Upper lobe of left lung (tissue), 6 donors: ENCODE data around the gene HLA-A. TPM values are rescaled to one million over a fixed set of nuclear protein-coding genes. Genes with fewer than 3 reads are reported as not detected.

Experiments
- ATAC-seq, 2 donors: fragments of 200-7000 bp; cut with Tn5 transposase; one replicate each; pipeline ENCODE4 v1.9.1; 2022; ENCODE audit warnings: mild to moderate bottlenecking in 2 of 2, moderate library complexity in 2 of 2; ENCODE audit not compliant: low FRiP score in 2 of 2
- DNase-seq, 2 donors: peaks; one replicate each; pipeline ENCODE4 v3.0.0-alpha.2; 2019 to 2020
- H3K27ac ChIP-seq, 4 donors: fragments of 200-600 bp; sonication (generic); one replicate each; pipeline ENCODE4 v1.5.1; 2016 to 2019
- H3K27me3 ChIP-seq, 4 donors: fragments of 200-600 bp; sonication (generic); one replicate each; pipeline ENCODE4 v1.5.1; 2017 to 2019
- H3K36me3 ChIP-seq, 4 donors: fragments of 200-600 bp; sonication (generic); one replicate each; pipeline ENCODE4 v1.5.1; 2016 to 2019
- H3K4me1 ChIP-seq, 4 donors: fragments of 200-600 bp; sonication (generic); one replicate each; pipeline ENCODE4 v1.5.1; 2018 to 2019
- H3K4me3 ChIP-seq, 4 donors: fragments of 200-600 bp; sonication (generic); one replicate each; pipeline ENCODE4 v1.5.1; 2017 to 2019; ENCODE audit warnings: mild to moderate bottlenecking in 2 of 4, moderate library complexity in 1 of 4
- H3K9me3 ChIP-seq, 4 donors: fragments of 200-600 bp; sonication (generic); one replicate each; pipeline ENCODE4 v1.5.1; 2018 to 2019
- EP300 ChIP-seq, 4 donors: sonication (generic); formaldehyde crosslinking; IDR thresholded peaks; one replicate each; pipeline ENCODE4 v1.5.1; 2017; ENCODE audit warnings: antibody characterized with exemption in 4 of 4, control low read depth in 2 of 4
- POLR2A ChIP-seq, 4 donors: fragments of 450-650 bp; IDR thresholded peaks; one replicate each; pipeline ENCODE4 v1.5.1; 2016 to 2017; ENCODE audit warnings: antibody characterized with exemption in 4 of 4, mild to moderate bottlenecking in 2 of 4
- POLR2AphosphoS5 ChIP-seq, 2 donors: sonication (generic); formaldehyde crosslinking; IDR thresholded peaks; one replicate each; pipeline ENCODE4 v1.5.1; 2017; ENCODE audit warnings: antibody characterized with exemption in 2 of 2
- WGBS, 2 donors: methylation state at CpG; one replicate each; pipeline ENCODE4 v1.1.5; 2017 to 2018; 5-methylcytosine and 5-hydroxymethylcytosine counted together
- total RNA-seq, 6 donors: library from RNA; depleted of rRNA in 4 of 6; stranded (reverse); fragments of >200 nt in 4 of 6; gene quantifications; one replicate each; pipeline versions ENCODE4 v1.1.0 to v1.2.1, GENCODE V29; 2016 to 2021
- TF ChIP-seq, protein P1 (sequence below), 6 experiments: fragments of 450-650 bp in 4 of 6; fragments of 200-600 bp in 2 of 6; sonication (generic) in 2 of 6; IDR thresholded peaks; one replicate each; pipeline ENCODE4 v1.5.1; 2016 to 2019; ENCODE audit warnings: antibody characterized with exemption in 6 of 6
- donor health status: DM: no; HTN: no; CAD: no; lungs with moderate emphysema.
- donor health status: DM: no; HTN: yes; CAD: no; lungs with severe emphysema.

Gene HLA-A
- total RNA-seq, 6 donors from 2014 or later: 497 to 1,319 (median 949) TPM

DNA sequence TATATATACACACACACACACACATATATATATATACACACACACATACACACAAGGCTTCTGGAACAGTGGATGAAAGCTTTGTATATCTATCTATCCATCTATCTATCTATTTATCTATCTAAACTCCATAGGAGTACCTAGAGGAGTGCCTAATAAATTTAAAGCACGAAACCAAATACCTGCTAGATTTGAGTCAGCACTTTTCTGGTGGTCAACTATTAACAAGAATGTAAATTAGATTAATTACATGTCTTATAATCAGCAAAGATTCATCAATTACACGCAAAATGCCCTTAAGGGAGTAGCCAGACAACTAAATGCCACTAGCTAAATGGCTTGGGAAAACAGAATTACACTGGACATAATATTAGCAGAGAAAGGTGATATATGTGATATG is 26.6 kb downstream of the HLA-A start:
- H3K27me3 ChIP-seq: no peaks in the 10 kb centered on the region
- H3K9me3 ChIP-seq: no peaks in the 10 kb centered on the region
- H3K27ac ChIP-seq: no peak overlapping the region
- no peak overlapping the region for H3K4me3 ChIP-seq
- H3K4me1 ChIP-seq: peaks cover 40 to 44% (median 43%) of the 10 kb centered on the region in 4 donors
- ATAC-seq: no peak
- no peak for TF ChIP-seq POLR2AphosphoS5 (IDR thresholded peaks at IDR 0.05)
- TF ChIP-seq, protein P1, sequence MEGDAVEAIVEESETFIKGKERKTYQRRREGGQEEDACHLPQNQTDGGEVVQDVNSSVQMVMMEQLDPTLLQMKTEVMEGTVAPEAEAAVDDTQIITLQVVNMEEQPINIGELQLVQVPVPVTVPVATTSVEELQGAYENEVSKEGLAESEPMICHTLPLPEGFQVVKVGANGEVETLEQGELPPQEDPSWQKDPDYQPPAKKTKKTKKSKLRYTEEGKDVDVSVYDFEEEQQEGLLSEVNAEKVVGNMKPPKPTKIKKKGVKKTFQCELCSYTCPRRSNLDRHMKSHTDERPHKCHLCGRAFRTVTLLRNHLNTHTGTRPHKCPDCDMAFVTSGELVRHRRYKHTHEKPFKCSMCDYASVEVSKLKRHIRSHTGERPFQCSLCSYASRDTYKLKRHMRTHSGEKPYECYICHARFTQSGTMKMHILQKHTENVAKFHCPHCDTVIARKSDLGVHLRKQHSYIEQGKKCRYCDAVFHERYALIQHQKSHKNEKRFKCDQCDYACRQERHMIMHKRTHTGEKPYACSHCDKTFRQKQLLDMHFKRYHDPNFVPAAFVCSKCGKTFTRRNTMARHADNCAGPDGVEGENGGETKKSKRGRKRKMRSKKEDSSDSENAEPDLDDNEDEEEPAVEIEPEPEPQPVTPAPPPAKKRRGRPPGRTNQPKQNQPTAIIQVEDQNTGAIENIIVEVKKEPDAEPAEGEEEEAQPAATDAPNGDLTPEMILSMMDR (IDR thresholded peaks at IDR 0.05): no peak
- TF ChIP-seq POLR2A (IDR thresholded peaks at IDR 0.05): no peak
- no peak for DNase-seq
- WGBS, 2 donors: 94 to 98% methylated on average over 2 of the region's 2 CpGs
- no peaks in the 10 kb centered on the region for H3K36me3 ChIP-seq

DNA sequence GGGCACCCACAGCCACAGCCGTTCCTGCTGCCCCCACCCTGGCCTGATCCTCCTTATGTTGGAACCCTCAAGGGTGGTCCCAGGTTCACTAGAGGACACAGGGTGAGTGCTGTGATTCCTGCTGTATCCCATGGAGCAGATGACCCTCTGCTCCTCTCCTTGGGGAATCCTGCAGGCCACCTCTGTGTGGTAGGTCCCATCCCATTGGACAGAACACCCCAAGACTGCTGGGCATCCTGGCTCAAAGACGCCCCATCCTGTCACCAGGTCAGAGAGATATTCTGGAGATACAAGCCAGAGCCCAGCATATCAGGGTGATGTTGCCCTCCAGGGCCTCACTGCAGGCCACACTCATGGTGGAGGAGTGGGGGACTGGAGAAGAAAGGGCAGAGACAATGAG is 28.4 kb downstream of the HLA-A start:
- no peak for ATAC-seq
- TF ChIP-seq, protein P1 (IDR thresholded peaks at IDR 0.05): no peak
- TF ChIP-seq POLR2AphosphoS5 (IDR thresholded peaks at IDR 0.05) (no peak), EP300 (IDR thresholded peaks at IDR 0.05) (no peak), POLR2A (IDR thresholded peaks at IDR 0.05) (no peak)
- H3K36me3 ChIP-seq: no peaks in the 10 kb centered on the region
- no peaks in the 10 kb centered on the region for H3K9me3 ChIP-seq
- no peak overlapping the region for H3K4me3 ChIP-seq
- no peaks in the 10 kb centered on the region for H3K27me3 ChIP-seq
- H3K27ac ChIP-seq: no peak overlapping the region
- WGBS, 2 donors: 100% methylated on average over 1 to 2 of the region's 2 CpGs
- no peak for DNase-seq
- peaks cover 31 to 43% (median 36%) of the 10 kb centered on the region in 4 donors for H3K4me1 ChIP-seq

DNA sequence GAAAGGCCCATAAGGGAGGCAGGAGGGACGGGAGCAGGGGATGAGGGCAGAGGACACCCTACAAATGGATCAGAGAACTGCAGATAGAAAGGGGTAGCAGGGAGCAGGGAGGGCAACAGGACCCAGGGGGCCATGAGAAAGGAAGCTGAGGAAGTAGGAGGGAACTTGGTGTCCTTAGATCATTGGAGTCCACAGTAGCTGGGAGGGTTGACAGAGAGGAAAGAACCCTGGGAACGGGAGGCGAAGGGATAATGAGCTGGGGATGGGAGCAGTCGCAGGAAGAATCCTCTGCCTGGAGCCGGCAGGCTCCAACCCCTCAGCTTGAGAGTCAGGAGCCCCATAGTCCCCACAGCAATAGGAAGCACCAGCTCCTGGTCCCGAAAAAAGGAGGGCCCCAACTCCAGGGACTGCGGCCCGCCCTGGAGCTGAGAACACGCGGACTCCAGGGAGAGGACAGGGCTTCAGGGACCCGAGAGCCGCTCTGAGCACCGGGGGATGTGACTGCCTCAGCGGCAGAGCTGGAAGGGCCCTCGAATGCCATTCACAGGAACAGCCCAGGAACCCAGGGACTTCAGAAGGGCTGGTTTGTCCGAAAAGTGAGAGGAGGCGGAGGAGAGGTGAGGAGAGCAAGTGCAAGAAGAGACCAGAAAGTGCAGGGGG is 32.7 kb downstream of the HLA-A start:
- peak overlapping the region; percentile 10 to 59 (median 51) for H3K4me3 ChIP-seq
- 16 to 19% methylated on average over 13 to 16 of the region's 17 CpGs for WGBS, 2 donors

DNA sequence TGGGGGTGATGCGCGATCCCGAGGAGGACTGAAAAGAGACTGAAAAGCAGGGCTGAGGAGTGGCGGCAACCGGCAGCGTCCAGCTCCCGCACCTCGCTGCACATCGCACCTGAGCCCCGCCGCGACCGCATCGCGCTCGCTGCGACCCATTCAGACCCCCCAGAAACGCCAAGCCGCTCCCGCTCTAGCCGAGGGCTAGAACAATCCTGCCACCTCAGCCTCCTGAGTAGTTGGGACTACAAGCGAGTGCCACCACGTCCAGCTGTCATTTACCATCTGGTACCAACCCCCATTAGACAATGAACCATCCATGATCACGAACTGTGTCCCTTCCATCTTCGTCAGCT is 33.2 kb downstream of the HLA-A start:
- Histone ChIP-seq H3K9me3 (no peaks in the 10 kb centered on the region), H3K4me3 (peak overlapping the region; percentile 10 to 59 (median 51)), H3K27me3 (no peaks in the 10 kb centered on the region), H3K27ac (peak overlapping the region in 2 of 4 donors; percentile 22 to 71), H3K4me1 (peaks cover 14 to 32% (median 18%) of the 10 kb centered on the region in 4 donors), H3K36me3 (no peaks in the 10 kb centered on the region)
- TF ChIP-seq EP300 (IDR thresholded peaks at IDR 0.05) (no peak), POLR2AphosphoS5 (IDR thresholded peaks at IDR 0.05) (no peak), POLR2A (IDR thresholded peaks at IDR 0.05) (no peak)
- TF ChIP-seq, protein P1 (IDR thresholded peaks at IDR 0.05): no peak
- ATAC-seq: no peak
- WGBS, 2 donors: 6 to 10% methylated on average over 24 to 25 of the region's 25 CpGs
- peak in 1 of 2 donors; percentile 78 for DNase-seq

More for the DNA sequence above, 32.7 kb downstream of the HLA-A start:
- no peaks in the 10 kb centered on the region for H3K27me3 ChIP-seq
- DNase-seq (peak in 1 of 2 donors; percentile 55), ATAC-seq (no peak)
- no peaks in the 10 kb centered on the region for H3K9me3 ChIP-seq
- TF ChIP-seq, protein P1 (IDR thresholded peaks at IDR 0.05): no peak
- TF ChIP-seq POLR2AphosphoS5 (IDR thresholded peaks at IDR 0.05): peak in 1 of 2 donors; percentile 35
- peak overlapping the region in 3 of 4 donors; percentile 22 to 71 (median 48) for H3K27ac ChIP-seq
- H3K36me3 ChIP-seq: no peaks in the 10 kb centered on the region
- peaks cover 14 to 32% (median 18%) of the 10 kb centered on the region in 4 donors for H3K4me1 ChIP-seq

DNA sequence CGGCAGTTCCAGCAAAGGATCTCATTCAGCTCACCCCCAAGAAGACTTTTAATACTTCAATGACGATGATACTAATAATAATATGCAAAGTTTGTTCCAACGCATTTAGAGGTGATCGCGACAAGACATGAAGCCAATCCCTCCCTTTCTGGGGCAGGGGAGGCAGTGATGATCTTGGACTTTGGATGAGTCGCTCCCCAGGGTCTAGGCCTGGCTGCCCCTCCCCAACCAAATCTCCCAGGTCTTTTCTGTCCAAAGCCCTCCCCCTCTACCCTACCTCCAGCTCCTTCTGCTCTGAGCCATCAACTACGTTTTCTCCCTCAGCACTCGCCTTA is 33.9 kb downstream of the HLA-A start:
- peak overlapping the region; percentile 84 to 95 (median 94) for H3K27ac ChIP-seq
- TF ChIP-seq POLR2A (IDR thresholded peaks at IDR 0.05): no peak
- TF ChIP-seq, protein P1 (IDR thresholded peaks at IDR 0.05): no peak
- no peak for TF ChIP-seq POLR2AphosphoS5 (IDR thresholded peaks at IDR 0.05)
- no peak for TF ChIP-seq EP300 (IDR thresholded peaks at IDR 0.05)
- 12 to 23% methylated on average over 8 of the region's 8 CpGs for WGBS, 2 donors

More for the DNA sequence above, 33.9 kb downstream of the HLA-A start:
- peaks cover 14 to 32% (median 18%) of the 10 kb centered on the region in 4 donors for H3K4me1 ChIP-seq
- no peak for DNase-seq
- no peak for ATAC-seq
- H3K4me3 ChIP-seq: peak overlapping the region in 3 of 4 donors; percentile 45 to 59 (median 57)
- no peaks in the 10 kb centered on the region for H3K9me3 ChIP-seq
- H3K36me3 ChIP-seq: no peaks in the 10 kb centered on the region
- no peaks in the 10 kb centered on the region for H3K27me3 ChIP-seq
